Osteoblast (primary cell): ENCODE data around the gene SEPTIN2. TPM values are rescaled to one million over a fixed set of nuclear protein-coding genes. Genes with fewer than 3 reads are reported as not detected.

Experiments used
- DNase-seq: peaks from one replicate; pipeline ENCODE4 v3.0.0; 2011; ENCODE audit warnings: low spot score, mixed read lengths; ENCODE audit not compliant: insufficient read length; ENCODE audit errors: missing footprints
- H2AFZ ChIP-seq: 2 replicates; pipeline ENCODE4 v1.6.0; 2011; ENCODE audit warnings: mild to moderate bottlenecking, low read length
- H3K27ac ChIP-seq: 2 replicates; pipeline ENCODE4 v1.5.1; 2011; ENCODE audit warnings: mild to moderate bottlenecking, low read depth, low read length, moderate library complexity
- H3K27me3 ChIP-seq: 2 replicates; pipeline ENCODE4 v1.6.0; 2012; ENCODE audit warnings: mild to moderate bottlenecking, control low read depth, inconsistent platforms, low read length, moderate library complexity; ENCODE audit not compliant: insufficient read depth
- H3K36me3 ChIP-seq: 2 replicates; pipeline ENCODE4 v1.5.1; 2011; ENCODE audit warnings: mild to moderate bottlenecking, low read length, control low read depth, moderate library complexity; ENCODE audit not compliant: insufficient read depth
- H3K4me1 ChIP-seq: 2 replicates; pipeline ENCODE4 v1.5.1; 2011; ENCODE audit warnings: mild to moderate bottlenecking, low read length, control low read depth, moderate library complexity; ENCODE audit not compliant: insufficient read depth
- H3K4me2 ChIP-seq: 2 replicates; pipeline ENCODE4 v1.6.0; 2011; ENCODE audit warnings: mild to moderate bottlenecking, low read length; ENCODE audit not compliant: insufficient read depth
- H3K4me3 ChIP-seq: fragments of 200-600 bp; sonication (generic); 3 replicates; pipeline ENCODE4 v1.5.1; 2012; ENCODE audit warnings: mild to moderate bottlenecking, low read length, inconsistent platforms; ENCODE audit not compliant: insufficient read depth
- H3K79me2 ChIP-seq: 2 replicates; pipeline ENCODE4 v1.6.0; 2012; ENCODE audit warnings: mild to moderate bottlenecking, low read length, control low read depth, inconsistent platforms; ENCODE audit not compliant: insufficient read depth
- H3K9me3 ChIP-seq: 2 replicates; pipeline ENCODE4 v1.5.1; 2011; ENCODE audit warnings: low read depth, low read length, control low read depth
- H4K20me1 ChIP-seq: 2 replicates; pipeline ENCODE4 v1.6.0; 2012; ENCODE audit warnings: mild to moderate bottlenecking, low read length, control low read depth; ENCODE audit not compliant: insufficient read depth
- CTCF ChIP-seq: IDR thresholded peaks from 2 replicates; pipeline ENCODE4 v1.5.1; 2011; ENCODE audit warnings: mild to moderate bottlenecking, low read depth, low read length, moderate library complexity; ENCODE audit errors: extremely low read depth
- total RNA-seq: library from RNA; depleted of rRNA; stranded (reverse); fragments of >200 nt; gene quantifications from 2 replicates; pipeline ENCODE4 v1.2.3, GENCODE V29; 2012

Gene SEPTIN2
- total RNA-seq, 1 donor, result 418 TPM

DNA sequence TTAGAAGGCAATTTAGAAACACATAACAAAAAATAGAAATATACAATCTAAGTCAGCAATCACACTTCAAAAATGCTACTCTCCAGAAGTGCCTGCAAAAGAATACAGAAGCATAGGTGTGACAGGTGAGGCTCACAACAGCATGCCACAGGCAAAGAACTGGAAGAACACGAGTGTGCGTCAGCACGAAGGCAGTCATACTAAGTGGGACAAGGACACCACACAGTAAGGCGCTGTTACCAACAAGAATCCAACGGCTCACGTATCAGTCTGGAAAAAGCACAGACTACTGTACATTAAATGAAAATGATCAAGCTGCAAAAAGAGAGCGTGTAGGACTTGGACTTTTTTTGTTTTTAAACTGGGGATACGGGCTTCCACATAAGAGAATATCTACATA is 19.0 kb upstream of the SEPTIN2 start:
- Histone ChIP-seq H4K20me1 (peaks cover 71% of the 10 kb centered on the region), H3K9me3 (no peaks in the 10 kb centered on the region), H3K4me1 (peaks cover 19% of the 10 kb centered on the region), H3K4me3 (no peak overlapping the region), H3K4me2 (no peak overlapping the region), H3K27me3 (no peaks in the 10 kb centered on the region), H3K27ac (no peak overlapping the region), H3K79me2 (peaks cover 98% of the 10 kb centered on the region), H2AFZ (no peak overlapping the region), H3K36me3 (peaks cover 12% of the 10 kb centered on the region)
- no peak for TF ChIP-seq CTCF
- no peak for DNase-seq

- peaks cover 74% of the 10 kb centered on the region for H4K20me1 ChIP-seq
- TF ChIP-seq CTCF, result no peak
These were observed 17.1 kb upstream of the SEPTIN2 start for GRCh38 chr2:241298673-241299072.

GRCh38 chr2:241300000-241300399 is 15.7 kb upstream of the SEPTIN2 start:
- DNase-seq, result no peak
- no peak overlapping the region for H3K4me3 ChIP-seq
- H3K79me2 ChIP-seq, result peaks cover 98% of the 10 kb centered on the region
- no peaks in the 10 kb centered on the region for H3K9me3 ChIP-seq
- peaks cover 11% of the 10 kb centered on the region for H3K36me3 ChIP-seq
- peaks cover 74% of the 10 kb centered on the region for H4K20me1 ChIP-seq
- no peaks in the 10 kb centered on the region for H3K27me3 ChIP-seq
- TF ChIP-seq CTCF, result no peak
- no peak overlapping the region for H3K27ac ChIP-seq
- no peak overlapping the region for H2AFZ ChIP-seq
- H3K4me1 ChIP-seq, result peaks cover 4% of the 10 kb centered on the region
- H3K4me2 ChIP-seq, result no peak overlapping the region

More at GRCh38 chr2:241298673-241299072, 17.1 kb upstream of the SEPTIN2 start:
- H3K9me3 ChIP-seq, result no peaks in the 10 kb centered on the region
- H3K79me2 ChIP-seq, result peaks cover 98% of the 10 kb centered on the region
- peaks cover 11% of the 10 kb centered on the region for H3K36me3 ChIP-seq
- H2AFZ ChIP-seq, result no peak overlapping the region
- no peak overlapping the region for H3K4me2 ChIP-seq
- peaks cover 10% of the 10 kb centered on the region for H3K4me1 ChIP-seq
- H3K4me3 ChIP-seq, result no peak overlapping the region
- no peak for DNase-seq
- H3K27ac ChIP-seq, result no peak overlapping the region
- no peaks in the 10 kb centered on the region for H3K27me3 ChIP-seq

GRCh38 chr2:241302083-241302482 is 13.6 kb upstream of the SEPTIN2 start:
- Histone ChIP-seq H3K27me3 (no peaks in the 10 kb centered on the region), H3K4me2 (no peak overlapping the region), H3K36me3 (peaks cover 4% of the 10 kb centered on the region), H4K20me1 (peaks cover 62% of the 10 kb centered on the region), H3K9me3 (no peaks in the 10 kb centered on the region), H3K4me1 (peaks cover 2% of the 10 kb centered on the region), H3K27ac (no peak overlapping the region), H3K79me2 (peaks cover 98% of the 10 kb centered on the region), H3K4me3 (no peak overlapping the region), H2AFZ (no peak overlapping the region)
- TF ChIP-seq CTCF, result no peak
- no peak for DNase-seq
